IMR-90 (cell line): ENCODE results near the gene APPBP2. TPM values are rescaled to one million over a fixed set of nuclear protein-coding genes. Genes with fewer than 3 reads are reported as not detected.

Experiments used
- ATAC-seq: fragments of 200-7000 bp; cut with Tn5 transposase; 2 replicates; pipeline ENCODE4 v1.9.1; 2020; ENCODE audit warnings: low read depth, mild to moderate bottlenecking, moderate library complexity
- BruUV-seq: library from RNA; stranded (reverse); fragments of 400-500 nt; replicated peaks from 2 replicates; lab custom pipeline; 2021; lab: Mats Ljungman, UMichigan
- CTCF ChIA-PET: fragments of 300-600 bp; formaldehyde crosslinking; extraction: SDS; loops from one replicate; lab custom pipeline; 2021; ENCODE audit warnings: antibody characterized with exemption; lab: Yijun Ruan, JAX
- POLR2A ChIA-PET: fragments of 300-600 bp; sonication (Branson Sonifier 250); formaldehyde crosslinking; loops from one replicate; lab custom pipeline; 2022; ENCODE audit warnings: antibody characterized with exemption; ENCODE audit not compliant: unreplicated experiment; lab: Charles Lee
- DNase-seq: peaks from one replicate; pipeline ENCODE4 v3.0.0; 2013
- H2AFZ ChIP-seq: replicated peaks from 2 replicates; pipeline ENCODE3; 2013; ENCODE audit warnings: low read length, mild to moderate bottlenecking; ENCODE audit not compliant: poor library complexity
- H2AK5ac ChIP-seq: 2 replicates; pipeline ENCODE4 v1.6.1; 2013; ENCODE audit warnings: low read depth, low read length, inconsistent platforms
- H2AK9ac ChIP-seq: replicated peaks from 2 replicates; pipeline ENCODE3; 2013; ENCODE audit warnings: mild to moderate bottlenecking, low read depth, low read length, moderate library complexity; ENCODE audit not compliant: poor library complexity
- H2BK120ac ChIP-seq: 2 replicates; pipeline ENCODE4 v1.6.1; 2013; ENCODE audit warnings: low read depth, low read length, inconsistent platforms
- H2BK15ac ChIP-seq: 3 replicates; pipeline ENCODE4 v1.6.1; 2013; ENCODE audit warnings: low read depth, low read length, inconsistent platforms
- H2BK20ac ChIP-seq: 2 replicates; pipeline ENCODE4 v1.6.1; 2013; ENCODE audit warnings: low read depth, mild to moderate bottlenecking, inconsistent platforms, low read length, moderate library complexity
- H2BK5ac ChIP-seq: 2 replicates; pipeline ENCODE4 v1.6.1; 2013; ENCODE audit warnings: mild to moderate bottlenecking, low read depth, low read length, inconsistent platforms; ENCODE audit not compliant: poor library complexity, severe bottlenecking
- H3K14ac ChIP-seq: replicated peaks from 2 replicates; pipeline ENCODE4 v1.6.1; 2013; ENCODE audit warnings: low read depth, low read length, inconsistent platforms
- H3K18ac ChIP-seq: 2 replicates; pipeline ENCODE4 v1.6.1; 2013; ENCODE audit warnings: low read depth, low read length, control low read depth
- H3K23ac ChIP-seq: 2 replicates; pipeline ENCODE4 v1.6.1; 2013; ENCODE audit warnings: low read depth, low read length, inconsistent platforms
- H3K27ac ChIP-seq: 2 replicates; pipeline ENCODE4 v1.5.1; 2013; ENCODE audit warnings: mild to moderate bottlenecking, control low read depth, low read length; ENCODE audit not compliant: insufficient read depth
- H3K27me3 ChIP-seq: 2 replicates; pipeline ENCODE4 v1.6.1; 2013; ENCODE audit warnings: low read length; ENCODE audit not compliant: control insufficient read depth, insufficient read depth
- H3K36me3 ChIP-seq: 2 replicates; pipeline ENCODE4 v1.6.1; 2013; ENCODE audit warnings: low read length, mixed read lengths; ENCODE audit not compliant: control insufficient read depth, insufficient read depth
- H3K4ac ChIP-seq: 2 replicates; pipeline ENCODE4 v1.6.1; 2013; ENCODE audit warnings: low read depth, low read length, inconsistent platforms
- H3K4me1 ChIP-seq: 2 replicates; pipeline ENCODE4 v1.6.1; 2013; ENCODE audit warnings: low read length, mixed read lengths; ENCODE audit not compliant: control insufficient read depth, insufficient read depth
- H3K4me2 ChIP-seq: 2 replicates; pipeline ENCODE4 v1.6.1; 2013; ENCODE audit warnings: low read depth, mild to moderate bottlenecking, control low read depth, low read length, moderate library complexity
- H3K4me3 ChIP-seq: 2 replicates; pipeline ENCODE4 v1.5.1; 2013; ENCODE audit warnings: low read depth, mild to moderate bottlenecking, control low read depth, low read length, moderate library complexity; ENCODE audit not compliant: insufficient read depth
- H3K56ac ChIP-seq: 2 replicates; pipeline ENCODE4 v1.6.1; 2013; ENCODE audit warnings: low read length, inconsistent platforms; ENCODE audit not compliant: insufficient read depth; ENCODE audit errors: extremely low read depth
- H3K79me1 ChIP-seq, 2 experiments: 2 replicates each; pipeline ENCODE4 v1.6.1; 2013; ENCODE audit warnings: low read length in 2 of 2, inconsistent platforms in 1 of 2, low read depth in 1 of 2
- H3K9ac ChIP-seq: 2 replicates; pipeline ENCODE4 v1.6.1; 2013; ENCODE audit warnings: low read depth, low read length, control low read depth
- H3K9me1 ChIP-seq: 2 replicates; pipeline ENCODE4 v1.6.1; 2013; ENCODE audit warnings: low read length, inconsistent platforms; ENCODE audit not compliant: insufficient read depth
- H3K9me3 ChIP-seq: 2 replicates; pipeline ENCODE4 v1.6.1; 2013; ENCODE audit warnings: low read length; ENCODE audit not compliant: control insufficient read depth, insufficient read depth
- H4K20me1 ChIP-seq: 2 replicates; pipeline ENCODE4 v1.6.1; 2013; ENCODE audit warnings: low read length, inconsistent platforms; ENCODE audit not compliant: insufficient read depth
- H4K5ac ChIP-seq: 2 replicates; pipeline ENCODE4 v1.6.1; 2013; ENCODE audit warnings: mild to moderate bottlenecking, low read depth, low read length, control low read depth
- H4K8ac ChIP-seq, 2 experiments: 2 replicates each; pipeline ENCODE4 v1.6.1; 2013; ENCODE audit warnings: low read depth in 2 of 2, low read length in 2 of 2, control low read depth in 1 of 2, inconsistent platforms in 1 of 2
- H4K91ac ChIP-seq: 2 replicates; pipeline ENCODE4 v1.6.1; 2013; ENCODE audit warnings: low read depth, low read length, inconsistent platforms; ENCODE audit not compliant: insufficient read depth
- BHLHE40 ChIP-seq: fragments of 150-350 bp; IDR thresholded peaks from 2 replicates; pipeline ENCODE4 v1.6.1; 2016; ENCODE audit warnings: mild to moderate bottlenecking, low read depth, low read length
- MAZ ChIP-seq: IDR thresholded peaks from 2 replicates; pipeline ENCODE4 v1.6.1; 2012; ENCODE audit warnings: low read depth, mild to moderate bottlenecking, low read length, improper control_type of control experiment, moderate library complexity, borderline replicate concordance
- WGBS, 2 experiments: methylation state at CpG; one replicate each; pipeline versions ENCODE4 v1.1.5 to v1.1.7; 2013; ENCODE audit warnings: missing lambda C conversion rate in 2 of 2; ENCODE audit not compliant: insufficient read length in 1 of 2; ENCODE audit errors: extremely low coverage in 2 of 2; 5-methylcytosine and 5-hydroxymethylcytosine counted together
- dilution Hi-C: fragments of 300-500 bp; cut with HindIII; formaldehyde crosslinking; loops from one replicate; pipeline ENCODE4 v1.14.3; 2018; ENCODE audit warnings: low sequenced_read_pairs; ENCODE audit not compliant: unreplicated experiment
- in situ Hi-C: fragments of 300-500 bp; cut with MboI; formaldehyde crosslinking; loops from 3 replicates; pipeline ENCODE4 v1.14.3; 2019; ENCODE audit warnings: low sequenced_read_pairs, inconsistent platforms, mixed read lengths
- intact Hi-C: fragments of 100-400 bp; cut with micrococcal nuclease; formaldehyde crosslinking; loops from 2 replicates; pipeline ENCODE4 v1.10.0; 2022
- polyA plus RNA-seq, 3 experiments: library from polyadenylated mRNA; depleted of rRNA; stranded (reverse); fragments of >200 nt; gene quantifications; 2 replicates each; pipeline ENCODE4 v1.2.3, GENCODE V29; 2012; ENCODE audit warnings: low replicate concordance in 1 of 3
- total RNA-seq: library from RNA; depleted of rRNA; stranded (reverse); fragments of >200 nt; gene quantifications from 2 replicates; pipeline ENCODE4 v1.2.3, GENCODE V29; 2012
- TF ChIP-seq, protein P1 (sequence below): fragments of 150-350 bp; IDR thresholded peaks from 2 replicates; pipeline ENCODE4 v1.6.1; 2016; ENCODE audit warnings: low read depth, mild to moderate bottlenecking, low read length, moderate library complexity, borderline replicate concordance
- TF ChIP-seq, protein P2 (sequence below): conservative IDR thresholded peaks from 2 replicates; pipeline ENCODE4 v1.5.1; 2012; ENCODE audit warnings: mild to moderate bottlenecking, low read depth, low read length, improper control_type of control experiment
- TF ChIP-seq, protein P3 (sequence below): fragments of 150-350 bp; IDR thresholded peaks from 2 replicates; pipeline ENCODE4 v1.6.1; 2017; ENCODE audit warnings: mild to moderate bottlenecking, antibody characterized with exemption, low read length, low read depth

The APPBP2 gene
- total and polyA plus RNA-seq, 2 of the 4 experiments (the other 2 are of a cell fraction) = 12.3 to 93.9 TPM

DNA sequence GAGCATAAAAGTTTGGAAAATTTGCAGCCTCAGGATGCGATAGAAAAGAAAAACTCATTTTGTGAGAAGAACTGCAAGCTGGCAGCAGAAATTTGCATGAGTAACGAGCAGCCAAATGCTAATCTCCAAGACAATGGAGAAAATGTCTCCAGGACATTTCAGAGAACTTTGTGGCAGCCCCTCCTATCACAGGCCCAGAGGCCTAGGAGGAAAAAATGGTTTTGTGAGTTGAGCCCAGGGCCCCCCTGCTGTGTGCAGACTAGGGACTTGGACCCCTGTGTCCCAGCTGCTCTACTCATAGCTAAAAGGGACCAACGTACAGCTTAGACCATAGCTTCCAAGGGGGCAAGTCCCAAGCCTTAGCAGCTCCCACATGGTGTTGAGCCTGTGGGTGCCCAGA, 34.3 kb downstream of the APPBP2 start:
- H4K8ac ChIP-seq = no peak overlapping the region
- WGBS, 2 experiments = 92% methylated on average over 2 of the region's 3 CpGs; no CpG with 5 or more reads in 1 of the 2 experiments
- in situ Hi-C loops (no loop called here), dilution Hi-C loops (no loop called here), intact Hi-C loops (no loop called here)
- no peak overlapping the region for H3K14ac ChIP-seq
- no peak overlapping the region for H2AK5ac ChIP-seq
- no TSS peak for BruUV-seq
- no peak overlapping the region for H2BK20ac ChIP-seq
- CTCF ChIA-PET = no interaction called here
- no peak overlapping the region for H4K91ac ChIP-seq
- H4K5ac ChIP-seq = no peak overlapping the region
- no peak overlapping the region for H3K23ac ChIP-seq
- H3K4me2 ChIP-seq = no peak overlapping the region
- no peak overlapping the region for H3K18ac ChIP-seq
- ATAC-seq (no peak), DNase-seq (no peak)
- no peak overlapping the region for H2AK9ac ChIP-seq
- peaks cover 44% of the 10 kb centered on the region for H3K36me3 ChIP-seq
- H2BK15ac ChIP-seq = no peak overlapping the region
- TF ChIP-seq, protein P1, sequence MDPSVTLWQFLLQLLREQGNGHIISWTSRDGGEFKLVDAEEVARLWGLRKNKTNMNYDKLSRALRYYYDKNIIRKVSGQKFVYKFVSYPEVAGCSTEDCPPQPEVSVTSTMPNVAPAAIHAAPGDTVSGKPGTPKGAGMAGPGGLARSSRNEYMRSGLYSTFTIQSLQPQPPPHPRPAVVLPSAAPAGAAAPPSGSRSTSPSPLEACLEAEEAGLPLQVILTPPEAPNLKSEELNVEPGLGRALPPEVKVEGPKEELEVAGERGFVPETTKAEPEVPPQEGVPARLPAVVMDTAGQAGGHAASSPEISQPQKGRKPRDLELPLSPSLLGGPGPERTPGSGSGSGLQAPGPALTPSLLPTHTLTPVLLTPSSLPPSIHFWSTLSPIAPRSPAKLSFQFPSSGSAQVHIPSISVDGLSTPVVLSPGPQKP = no peak
- TF ChIP-seq, protein P2, sequence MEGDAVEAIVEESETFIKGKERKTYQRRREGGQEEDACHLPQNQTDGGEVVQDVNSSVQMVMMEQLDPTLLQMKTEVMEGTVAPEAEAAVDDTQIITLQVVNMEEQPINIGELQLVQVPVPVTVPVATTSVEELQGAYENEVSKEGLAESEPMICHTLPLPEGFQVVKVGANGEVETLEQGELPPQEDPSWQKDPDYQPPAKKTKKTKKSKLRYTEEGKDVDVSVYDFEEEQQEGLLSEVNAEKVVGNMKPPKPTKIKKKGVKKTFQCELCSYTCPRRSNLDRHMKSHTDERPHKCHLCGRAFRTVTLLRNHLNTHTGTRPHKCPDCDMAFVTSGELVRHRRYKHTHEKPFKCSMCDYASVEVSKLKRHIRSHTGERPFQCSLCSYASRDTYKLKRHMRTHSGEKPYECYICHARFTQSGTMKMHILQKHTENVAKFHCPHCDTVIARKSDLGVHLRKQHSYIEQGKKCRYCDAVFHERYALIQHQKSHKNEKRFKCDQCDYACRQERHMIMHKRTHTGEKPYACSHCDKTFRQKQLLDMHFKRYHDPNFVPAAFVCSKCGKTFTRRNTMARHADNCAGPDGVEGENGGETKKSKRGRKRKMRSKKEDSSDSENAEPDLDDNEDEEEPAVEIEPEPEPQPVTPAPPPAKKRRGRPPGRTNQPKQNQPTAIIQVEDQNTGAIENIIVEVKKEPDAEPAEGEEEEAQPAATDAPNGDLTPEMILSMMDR = no peak
- TF ChIP-seq BHLHE40 (no peak), MAZ (no peak)
- TF ChIP-seq, protein P3, sequence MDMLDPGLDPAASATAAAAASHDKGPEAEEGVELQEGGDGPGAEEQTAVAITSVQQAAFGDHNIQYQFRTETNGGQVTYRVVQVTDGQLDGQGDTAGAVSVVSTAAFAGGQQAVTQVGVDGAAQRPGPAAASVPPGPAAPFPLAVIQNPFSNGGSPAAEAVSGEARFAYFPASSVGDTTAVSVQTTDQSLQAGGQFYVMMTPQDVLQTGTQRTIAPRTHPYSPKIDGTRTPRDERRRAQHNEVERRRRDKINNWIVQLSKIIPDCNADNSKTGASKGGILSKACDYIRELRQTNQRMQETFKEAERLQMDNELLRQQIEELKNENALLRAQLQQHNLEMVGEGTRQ = no peak
- H3K9ac ChIP-seq = no peak overlapping the region
- no peak overlapping the region for H2BK5ac ChIP-seq
- POLR2A ChIA-PET = no interaction called here
- no peak overlapping the region for H2BK120ac ChIP-seq
- no peak overlapping the region for H2AFZ ChIP-seq
- H3K56ac ChIP-seq = no peak overlapping the region
- no peak overlapping the region for H3K4me3 ChIP-seq
- H3K79me1 ChIP-seq = peaks cover 10 to 40% of the 10 kb centered on the region in 2 experiments
- no peaks in the 10 kb centered on the region for H3K27me3 ChIP-seq
- peaks cover 2% of the 10 kb centered on the region; the same call in 1 of the 2 replicates for H3K4me1 ChIP-seq
- peaks cover 7% of the 10 kb centered on the region for H3K9me3 ChIP-seq
- no peak overlapping the region for H3K4ac ChIP-seq
- peaks cover 10% of the 10 kb centered on the region for H4K20me1 ChIP-seq
- no peak overlapping the region for H3K27ac ChIP-seq
- H3K9me1 ChIP-seq = no peaks in the 10 kb centered on the region
